Cardiac fibroblast (primary cell): ENCODE data around the gene EXOC3L1.

Source experiments
- DNase-seq, 2 donors: peaks; one replicate each; pipeline versions ENCODE4 v3.0.0 to v3.0.0-alpha.2; 2010; ENCODE audit warnings: low read depth in 2 of 2
- H3K4me3 ChIP-seq, 2 donors: replicated peaks in 1 of 2; 1 replicate in 1 of 2; 2 replicates in 1 of 2; pipeline ENCODE4 v1.5.1; 2011; ENCODE audit warnings: low read depth in 2 of 2, low read length in 2 of 2, mild to moderate bottlenecking in 2 of 2, moderate library complexity in 1 of 2
- TF ChIP-seq, protein P1 (sequence below): IDR thresholded peaks from one replicate; pipeline ENCODE4 v1.5.1; 2011; ENCODE audit warnings: low read depth, mild to moderate bottlenecking, low read length, inconsistent platforms

Gene EXOC3L1

DNA sequence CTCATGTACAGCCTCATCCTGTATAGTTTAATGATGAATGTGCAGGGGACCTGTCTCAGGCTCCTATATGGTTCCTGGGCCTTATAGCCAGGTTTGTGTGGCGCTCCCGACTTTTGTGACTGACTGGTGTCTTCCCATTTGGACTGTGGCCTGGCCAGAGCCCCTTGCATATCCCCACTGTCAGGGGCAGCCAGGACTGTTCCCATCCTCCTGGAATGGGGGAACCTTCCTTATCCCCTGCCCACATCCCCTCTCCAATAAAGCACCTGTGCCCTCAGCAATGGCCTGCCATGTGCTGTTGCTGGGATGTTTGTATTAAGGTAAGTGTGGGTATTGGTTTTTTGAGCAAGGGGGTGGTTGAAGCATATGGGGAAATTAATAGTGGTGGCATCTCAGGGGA lies 41.7 kb downstream of the EXOC3L1 start:
- no peak overlapping the region for H3K4me3 ChIP-seq
- TF ChIP-seq, protein P1, sequence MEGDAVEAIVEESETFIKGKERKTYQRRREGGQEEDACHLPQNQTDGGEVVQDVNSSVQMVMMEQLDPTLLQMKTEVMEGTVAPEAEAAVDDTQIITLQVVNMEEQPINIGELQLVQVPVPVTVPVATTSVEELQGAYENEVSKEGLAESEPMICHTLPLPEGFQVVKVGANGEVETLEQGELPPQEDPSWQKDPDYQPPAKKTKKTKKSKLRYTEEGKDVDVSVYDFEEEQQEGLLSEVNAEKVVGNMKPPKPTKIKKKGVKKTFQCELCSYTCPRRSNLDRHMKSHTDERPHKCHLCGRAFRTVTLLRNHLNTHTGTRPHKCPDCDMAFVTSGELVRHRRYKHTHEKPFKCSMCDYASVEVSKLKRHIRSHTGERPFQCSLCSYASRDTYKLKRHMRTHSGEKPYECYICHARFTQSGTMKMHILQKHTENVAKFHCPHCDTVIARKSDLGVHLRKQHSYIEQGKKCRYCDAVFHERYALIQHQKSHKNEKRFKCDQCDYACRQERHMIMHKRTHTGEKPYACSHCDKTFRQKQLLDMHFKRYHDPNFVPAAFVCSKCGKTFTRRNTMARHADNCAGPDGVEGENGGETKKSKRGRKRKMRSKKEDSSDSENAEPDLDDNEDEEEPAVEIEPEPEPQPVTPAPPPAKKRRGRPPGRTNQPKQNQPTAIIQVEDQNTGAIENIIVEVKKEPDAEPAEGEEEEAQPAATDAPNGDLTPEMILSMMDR: no peak
- DNase-seq: no peak

DNA sequence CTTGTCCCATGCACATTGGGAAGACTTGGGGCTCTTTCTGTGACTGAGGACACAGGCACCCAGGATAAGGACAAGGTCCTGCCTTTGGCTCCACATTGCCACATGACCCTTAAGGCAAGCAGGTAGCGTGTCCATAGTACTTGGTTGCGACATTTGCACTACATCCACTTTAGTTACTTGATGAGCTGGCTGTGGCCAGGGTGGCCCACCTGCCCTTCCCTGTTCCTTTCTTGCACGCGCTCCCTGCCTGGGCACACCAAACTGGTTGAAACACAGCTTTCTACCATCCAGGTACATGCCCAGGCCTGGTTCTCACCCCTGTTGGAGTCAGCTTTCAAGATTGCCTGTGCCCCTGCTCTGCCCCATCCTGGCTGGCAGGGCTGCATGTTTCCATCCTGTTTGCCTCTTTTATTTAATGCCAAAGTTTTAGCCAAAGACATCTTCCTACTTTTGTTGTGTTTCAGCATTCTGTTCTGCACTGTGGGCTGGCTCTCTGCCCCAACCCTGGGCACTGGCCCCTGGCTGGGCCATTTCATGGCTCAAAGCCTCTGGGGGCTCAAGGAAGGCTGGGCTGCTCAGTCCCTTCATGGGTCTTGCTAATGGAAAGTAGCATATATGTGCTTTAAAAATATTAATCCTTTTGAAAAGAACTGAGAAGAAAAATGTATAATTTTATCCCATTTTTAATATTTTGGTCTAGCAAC lies 42.3 kb downstream of the EXOC3L1 start:
- no peak overlapping the region for H3K4me3 ChIP-seq
- no peak for DNase-seq
- TF ChIP-seq, protein P1: no peak

DNA sequence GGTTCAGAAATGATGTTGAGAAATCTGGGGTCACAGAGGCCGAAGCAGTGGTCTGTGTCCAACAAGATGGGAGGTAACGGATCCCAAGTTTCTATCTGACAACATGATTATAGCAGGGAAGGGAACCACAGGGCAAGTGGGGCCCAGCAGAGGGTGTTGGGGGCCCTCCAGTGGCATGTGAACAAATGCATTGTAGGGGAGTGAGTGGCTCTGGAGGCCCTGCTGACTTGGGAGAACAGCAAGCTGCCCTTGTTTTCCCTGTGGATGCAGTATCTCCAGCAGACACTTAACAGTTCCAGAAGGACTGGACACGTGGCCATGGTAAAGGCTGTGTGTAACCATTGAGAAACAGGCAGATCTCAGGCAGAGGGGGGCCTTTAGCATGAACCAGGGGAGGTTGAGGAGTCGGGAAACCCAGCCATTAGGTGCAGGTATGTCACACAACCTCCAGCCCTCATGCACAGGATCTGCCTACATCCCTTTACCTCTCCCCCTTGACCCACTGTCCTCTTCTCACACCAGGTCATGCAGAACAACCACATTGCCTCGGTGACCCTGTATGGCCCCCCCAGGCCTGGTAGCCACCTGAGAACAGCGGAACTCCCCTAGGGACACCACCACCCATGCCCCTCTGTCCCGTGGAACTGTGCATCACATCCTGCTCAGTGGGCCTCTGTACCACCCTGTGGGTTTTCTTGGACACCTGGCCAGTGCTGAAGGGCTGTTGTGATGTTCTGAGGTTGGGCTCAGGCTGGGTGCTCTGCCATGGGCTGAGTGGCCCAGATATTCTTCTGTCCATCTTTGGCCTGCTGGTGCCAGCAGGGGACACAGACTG lies 43.2 kb downstream of the EXOC3L1 start:
- no peak overlapping the region for H3K4me3 ChIP-seq
- TF ChIP-seq, protein P1: no peak
- DNase-seq: no peak

DNA sequence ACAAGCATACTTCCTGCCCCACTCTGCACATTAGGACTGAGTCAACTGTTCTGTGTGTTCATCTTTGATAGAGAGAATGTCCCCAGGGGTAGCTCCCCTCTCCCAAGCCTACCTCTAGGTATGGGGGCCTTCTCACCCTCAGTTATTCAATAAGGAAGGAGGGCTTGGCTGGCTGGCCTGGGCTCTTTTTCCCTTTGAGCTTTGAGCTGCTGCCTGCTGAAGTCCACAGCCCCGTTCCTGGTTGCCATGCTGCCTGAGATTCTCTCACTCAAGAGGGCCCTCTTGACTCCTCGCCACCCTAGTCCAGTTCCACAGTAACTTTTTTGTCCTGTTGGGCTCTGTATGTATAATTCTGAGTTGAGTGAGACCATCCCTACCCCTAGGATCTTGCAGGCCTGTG lies 44.2 kb downstream of the EXOC3L1 start:
- H3K4me3 ChIP-seq: no peak overlapping the region
- TF ChIP-seq, protein P1: no peak
- no peak for DNase-seq

DNA sequence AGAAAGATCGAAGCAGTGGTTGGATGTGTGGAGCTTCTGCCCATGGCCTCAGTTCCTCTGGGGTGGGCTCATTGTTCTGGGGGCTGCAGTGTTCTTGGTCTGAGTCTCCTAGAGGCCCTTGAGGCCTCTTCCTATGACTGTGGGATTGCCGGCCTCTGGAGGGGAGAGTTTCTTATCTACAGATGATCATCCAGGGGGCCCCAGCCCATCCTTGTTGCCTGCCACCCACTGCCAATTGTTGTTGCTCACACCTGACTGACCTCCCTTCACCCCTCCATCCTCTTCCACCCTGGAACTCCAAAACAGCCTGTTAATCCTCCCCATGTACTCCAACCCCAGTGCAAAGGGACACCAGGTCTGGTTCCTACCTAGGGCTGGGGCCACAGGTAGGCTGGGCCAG lies 45.0 kb downstream of the EXOC3L1 start:
- TF ChIP-seq, protein P1: no peak
- DNase-seq: no peak
- no peak overlapping the region for H3K4me3 ChIP-seq

DNA sequence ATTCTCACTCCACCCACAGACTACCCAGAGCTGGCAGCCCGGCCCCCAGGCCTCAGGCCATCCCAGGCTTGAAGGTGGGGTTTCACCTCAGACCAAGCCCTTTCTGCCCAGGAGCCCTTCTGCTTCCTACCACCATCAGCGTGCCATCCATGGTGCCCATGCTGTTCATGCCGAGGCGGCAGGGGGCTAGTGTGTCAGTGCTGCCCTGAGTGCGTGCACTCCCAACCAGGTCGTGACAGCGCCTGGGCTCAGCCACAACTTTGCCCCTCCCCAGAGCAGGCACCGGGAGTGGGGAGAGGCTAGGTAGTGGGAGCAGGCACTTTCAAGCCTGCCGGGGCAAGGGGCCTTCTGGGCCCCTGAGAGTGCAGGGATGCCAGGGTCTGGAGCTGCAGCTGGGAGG lies 47.6 kb downstream of the EXOC3L1 start:
- no peak for DNase-seq
- no peak overlapping the region for H3K4me3 ChIP-seq
- TF ChIP-seq, protein P1: no peak
